ENCODE results near the gene SAP130.
A peak's percentile ranks its signal among the peaks of the same experiment; 100 is the strongest.

The SAP130 gene

GRCh38 chr2:127954857-127955256 lies 73.0 kb downstream of the SAP130 start:
- H3K27ac ChIP-seq (ENCODE audit: low read depth in 2 of 2, low read length in 2 of 2): no peak overlapping the region
- peaks cover 34 to 46% of the 10 kb centered on the region in 2 donors for H3K36me3 ChIP-seq (ENCODE audit: control insufficient read depth in 2 of 2, insufficient read depth in 2 of 2, low read length in 2 of 2)
- peaks cover 10 to 12% of the 10 kb centered on the region in 2 donors for H3K4me1 ChIP-seq (ENCODE audit: control insufficient read depth in 2 of 2, insufficient read depth in 2 of 2, low read length in 2 of 2)
- H3K9ac ChIP-seq (ENCODE audit: low read depth in 1 of 2, low read length in 2 of 2): no peak overlapping the region
- H3K9me3 ChIP-seq (ENCODE audit: control insufficient read depth in 2 of 2, low read length in 2 of 2): no peaks in the 10 kb centered on the region
- no peak overlapping the region for H3K4me3 ChIP-seq (ENCODE audit: low read length in 2 of 2)
- no peaks in the 10 kb centered on the region for H3K27me3 ChIP-seq (ENCODE audit: control insufficient read depth in 2 of 2, insufficient read depth in 2 of 2, low read length in 2 of 2)

GRCh38 chr2:127953849-127954248 lies 74.0 kb downstream of the SAP130 start:
- Histone ChIP-seq H3K27me3 (ENCODE audit: control insufficient read depth in 2 of 2, insufficient read depth in 2 of 2, low read length in 2 of 2) (no peaks in the 10 kb centered on the region), H3K4me1 (ENCODE audit: control insufficient read depth in 2 of 2, insufficient read depth in 2 of 2, low read length in 2 of 2) (peaks cover 10 to 12% of the 10 kb centered on the region in 2 donors), H3K9ac (ENCODE audit: low read depth in 1 of 2, low read length in 2 of 2) (no peak overlapping the region), H3K9me3 (ENCODE audit: control insufficient read depth in 2 of 2, low read length in 2 of 2) (no peaks in the 10 kb centered on the region), H3K4me3 (ENCODE audit: low read length in 2 of 2) (peak overlapping the region in 1 of 2 donors; percentile 14), H3K27ac (ENCODE audit: low read depth in 2 of 2, low read length in 2 of 2) (peak overlapping the region; percentile 25 to 59), H3K36me3 (ENCODE audit: control insufficient read depth in 2 of 2, insufficient read depth in 2 of 2, low read length in 2 of 2) (peaks cover 40 to 52% of the 10 kb centered on the region in 2 donors)

GRCh38 chr2:127953128-127953718 lies 74.6 kb downstream of the SAP130 start:
- Histone ChIP-seq H3K4me3 (ENCODE audit: low read length in 2 of 2) (peak overlapping the region; percentile 14 to 30), H3K27me3 (ENCODE audit: control insufficient read depth in 2 of 2, insufficient read depth in 2 of 2, low read length in 2 of 2) (no peaks in the 10 kb centered on the region), H3K36me3 (ENCODE audit: control insufficient read depth in 2 of 2, insufficient read depth in 2 of 2, low read length in 2 of 2) (peaks cover 43 to 55% of the 10 kb centered on the region in 2 donors), H3K27ac (ENCODE audit: low read depth in 2 of 2, low read length in 2 of 2) (peak overlapping the region; percentile 25 to 59), H3K4me1 (ENCODE audit: control insufficient read depth in 2 of 2, insufficient read depth in 2 of 2, low read length in 2 of 2) (peaks cover 10 to 12% of the 10 kb centered on the region in 2 donors), H3K9ac (ENCODE audit: low read depth in 1 of 2, low read length in 2 of 2) (peak overlapping the region in 1 of 2 donors; percentile 47), H3K9me3 (ENCODE audit: control insufficient read depth in 2 of 2, low read length in 2 of 2) (no peaks in the 10 kb centered on the region)

- Histone ChIP-seq H3K9me3 (ENCODE audit: control insufficient read depth in 2 of 2, low read length in 2 of 2) (no peaks in the 10 kb centered on the region), H3K36me3 (ENCODE audit: control insufficient read depth in 2 of 2, insufficient read depth in 2 of 2, low read length in 2 of 2) (peaks cover 43 to 58% of the 10 kb centered on the region in 2 donors), H3K4me3 (ENCODE audit: low read length in 2 of 2) (no peak overlapping the region), H3K27ac (ENCODE audit: low read depth in 2 of 2, low read length in 2 of 2) (no peak overlapping the region), H3K27me3 (ENCODE audit: control insufficient read depth in 2 of 2, insufficient read depth in 2 of 2, low read length in 2 of 2) (no peaks in the 10 kb centered on the region), H3K9ac (ENCODE audit: low read depth in 1 of 2, low read length in 2 of 2) (no peak overlapping the region), H3K4me1 (ENCODE audit: control insufficient read depth in 2 of 2, insufficient read depth in 2 of 2, low read length in 2 of 2) (peaks cover 10 to 12% of the 10 kb centered on the region in 2 donors)
Measured at GRCh38 chr2:127951026-127951425, 76.8 kb downstream of the SAP130 start.

GRCh38 chr2:127950264-127950663 lies 77.6 kb downstream of the SAP130 start:
- H3K4me3 ChIP-seq (ENCODE audit: low read length in 2 of 2): no peak overlapping the region
- H3K27ac ChIP-seq (ENCODE audit: low read depth in 2 of 2, low read length in 2 of 2): no peak overlapping the region
- H3K9me3 ChIP-seq (ENCODE audit: control insufficient read depth in 2 of 2, low read length in 2 of 2): no peaks in the 10 kb centered on the region
- H3K9ac ChIP-seq (ENCODE audit: low read depth in 1 of 2, low read length in 2 of 2): no peak overlapping the region
- H3K27me3 ChIP-seq (ENCODE audit: control insufficient read depth in 2 of 2, insufficient read depth in 2 of 2, low read length in 2 of 2): no peaks in the 10 kb centered on the region
- H3K36me3 ChIP-seq (ENCODE audit: control insufficient read depth in 2 of 2, insufficient read depth in 2 of 2, low read length in 2 of 2): peaks cover 45 to 65% of the 10 kb centered on the region in 2 donors
- H3K4me1 ChIP-seq (ENCODE audit: control insufficient read depth in 2 of 2, insufficient read depth in 2 of 2, low read length in 2 of 2): peaks cover 10 to 12% of the 10 kb centered on the region in 2 donors

- Histone ChIP-seq H3K4me3 (ENCODE audit: low read length in 2 of 2) (no peak overlapping the region), H3K36me3 (ENCODE audit: control insufficient read depth in 2 of 2, insufficient read depth in 2 of 2, low read length in 2 of 2) (peaks cover 52 to 73% of the 10 kb centered on the region in 2 donors), H3K9me3 (ENCODE audit: control insufficient read depth in 2 of 2, low read length in 2 of 2) (no peaks in the 10 kb centered on the region), H3K9ac (ENCODE audit: low read depth in 1 of 2, low read length in 2 of 2) (no peak overlapping the region), H3K27ac (ENCODE audit: low read depth in 2 of 2, low read length in 2 of 2) (no peak overlapping the region), H3K4me1 (ENCODE audit: control insufficient read depth in 2 of 2, insufficient read depth in 2 of 2, low read length in 2 of 2) (no peaks in the 10 kb centered on the region), H3K27me3 (ENCODE audit: control insufficient read depth in 2 of 2, insufficient read depth in 2 of 2, low read length in 2 of 2) (no peaks in the 10 kb centered on the region)
Measured at GRCh38 chr2:127945281-127945680, 82.6 kb downstream of the SAP130 start.

GRCh38 chr2:127943186-127943585 lies 84.7 kb downstream of the SAP130 start:
- no peak overlapping the region for H3K4me3 ChIP-seq (ENCODE audit: low read length in 2 of 2)
- no peaks in the 10 kb centered on the region for H3K9me3 ChIP-seq (ENCODE audit: control insufficient read depth in 2 of 2, low read length in 2 of 2)
- peaks cover 36 to 55% of the 10 kb centered on the region in 2 donors for H3K36me3 ChIP-seq (ENCODE audit: control insufficient read depth in 2 of 2, insufficient read depth in 2 of 2, low read length in 2 of 2)
- H3K27me3 ChIP-seq (ENCODE audit: control insufficient read depth in 2 of 2, insufficient read depth in 2 of 2, low read length in 2 of 2): no peaks in the 10 kb centered on the region
- no peaks in the 10 kb centered on the region for H3K4me1 ChIP-seq (ENCODE audit: control insufficient read depth in 2 of 2, insufficient read depth in 2 of 2, low read length in 2 of 2)
- H3K9ac ChIP-seq (ENCODE audit: low read depth in 1 of 2, low read length in 2 of 2): no peak overlapping the region
- H3K27ac ChIP-seq (ENCODE audit: low read depth in 2 of 2, low read length in 2 of 2): no peak overlapping the region

GRCh38 chr2:127942002-127942401 lies 85.9 kb downstream of the SAP130 start:
- Histone ChIP-seq H3K27me3 (ENCODE audit: control insufficient read depth in 2 of 2, insufficient read depth in 2 of 2, low read length in 2 of 2) (no peaks in the 10 kb centered on the region), H3K4me3 (ENCODE audit: low read length in 2 of 2) (no peak overlapping the region), H3K9ac (ENCODE audit: low read depth in 1 of 2, low read length in 2 of 2) (no peak overlapping the region), H3K4me1 (ENCODE audit: control insufficient read depth in 2 of 2, insufficient read depth in 2 of 2, low read length in 2 of 2) (no peaks in the 10 kb centered on the region), H3K36me3 (ENCODE audit: control insufficient read depth in 2 of 2, insufficient read depth in 2 of 2, low read length in 2 of 2) (peaks cover 36 to 45% of the 10 kb centered on the region in 2 donors), H3K9me3 (ENCODE audit: control insufficient read depth in 2 of 2, low read length in 2 of 2) (no peaks in the 10 kb centered on the region), H3K27ac (ENCODE audit: low read depth in 2 of 2, low read length in 2 of 2) (no peak overlapping the region)

GRCh38 chr2:127941461-127941860 lies 86.4 kb downstream of the SAP130 start:
- H3K27ac ChIP-seq (ENCODE audit: low read depth in 2 of 2, low read length in 2 of 2): no peak overlapping the region
- peaks cover 32 to 43% of the 10 kb centered on the region in 2 donors for H3K36me3 ChIP-seq (ENCODE audit: control insufficient read depth in 2 of 2, insufficient read depth in 2 of 2, low read length in 2 of 2)
- no peaks in the 10 kb centered on the region for H3K4me1 ChIP-seq (ENCODE audit: control insufficient read depth in 2 of 2, insufficient read depth in 2 of 2, low read length in 2 of 2)
- no peak overlapping the region for H3K4me3 ChIP-seq (ENCODE audit: low read length in 2 of 2)
- no peaks in the 10 kb centered on the region for H3K9me3 ChIP-seq (ENCODE audit: control insufficient read depth in 2 of 2, low read length in 2 of 2)
- no peaks in the 10 kb centered on the region for H3K27me3 ChIP-seq (ENCODE audit: control insufficient read depth in 2 of 2, insufficient read depth in 2 of 2, low read length in 2 of 2)
- H3K9ac ChIP-seq (ENCODE audit: low read depth in 1 of 2, low read length in 2 of 2): no peak overlapping the region

- no peak overlapping the region for H3K4me3 ChIP-seq (ENCODE audit: low read length in 2 of 2)
- no peaks in the 10 kb centered on the region for H3K4me1 ChIP-seq (ENCODE audit: control insufficient read depth in 2 of 2, insufficient read depth in 2 of 2, low read length in 2 of 2)
- H3K27ac ChIP-seq (ENCODE audit: low read depth in 2 of 2, low read length in 2 of 2): no peak overlapping the region
- H3K36me3 ChIP-seq (ENCODE audit: control insufficient read depth in 2 of 2, insufficient read depth in 2 of 2, low read length in 2 of 2): peaks cover 26 to 37% of the 10 kb centered on the region in 2 donors
- no peak overlapping the region for H3K9ac ChIP-seq (ENCODE audit: low read depth in 1 of 2, low read length in 2 of 2)
- no peaks in the 10 kb centered on the region for H3K27me3 ChIP-seq (ENCODE audit: control insufficient read depth in 2 of 2, insufficient read depth in 2 of 2, low read length in 2 of 2)
- H3K9me3 ChIP-seq (ENCODE audit: control insufficient read depth in 2 of 2, low read length in 2 of 2): no peaks in the 10 kb centered on the region
Measured at GRCh38 chr2:127940641-127941040, 87.2 kb downstream of the SAP130 start.
